Parathyroid adenoma (tissue), 2 donors: Measurements from ENCODE around the gene MIPOL1.

Source experiments
- H2AFZ ChIP-seq: fragments of 300-600 bp; sonication (generic); one replicate; pipeline ENCODE4 v1.7.0; 2017; ENCODE audit warnings: antibody characterized with exemption, mild to moderate bottlenecking
- H3K27ac ChIP-seq: fragments of 300-600 bp; sonication (generic); one replicate; pipeline ENCODE4 v1.7.0; 2017
- H3K27me3 ChIP-seq: fragments of 300-600 bp; sonication (generic); one replicate; pipeline ENCODE4 v1.7.0; 2017; ENCODE audit warnings: low read length; ENCODE audit not compliant: control insufficient read depth, insufficient read depth
- H3K36me3 ChIP-seq: fragments of 300-600 bp; sonication (generic); one replicate; pipeline ENCODE4 v1.7.0; 2017; ENCODE audit warnings: low read length; ENCODE audit not compliant: control insufficient read depth, insufficient read depth
- H3K4me1 ChIP-seq: fragments of 300-600 bp; sonication (generic); one replicate; pipeline ENCODE4 v1.7.0; 2017; ENCODE audit warnings: control low read depth
- H3K4me2 ChIP-seq: fragments of 300-600 bp; sonication (generic); one replicate; pipeline ENCODE4 v1.7.0; 2017; ENCODE audit warnings: low read length
- H3K4me3 ChIP-seq: fragments of 300-600 bp; sonication (generic); one replicate; pipeline ENCODE4 v1.7.0; 2017; ENCODE audit warnings: low read depth, low read length
- H3K79me2 ChIP-seq: fragments of 300-600 bp; sonication (generic); one replicate; pipeline ENCODE4 v1.7.0; 2017; ENCODE audit warnings: control low read depth
- H3K9ac ChIP-seq: fragments of 300-600 bp; sonication (generic); one replicate; pipeline ENCODE4 v1.7.0; 2017; ENCODE audit warnings: mild to moderate bottlenecking
- H3K9me3 ChIP-seq: fragments of 300-600 bp; sonication (generic); one replicate; pipeline ENCODE4 v1.7.0; 2017; ENCODE audit warnings: low read length; ENCODE audit not compliant: control insufficient read depth
- CTCF ChIP-seq: fragments of 300-600 bp; sonication (generic); IDR thresholded peaks from one replicate; pipeline ENCODE4 v1.7.0; 2017; ENCODE audit warnings: antibody characterized with exemption, mild to moderate bottlenecking
- donor health status: primary hyperparathyroidism.

The MIPOL1 gene

GRCh38 chr14:37490607-37491006, 292.9 kb downstream of the MIPOL1 start:
- Histone ChIP-seq H2AFZ (no peak overlapping the region), H3K27ac (no peak overlapping the region), H3K27me3 (no peaks in the 10 kb centered on the region), H3K79me2 (no peaks in the 10 kb centered on the region), H3K9ac (no peak overlapping the region), H3K9me3 (no peaks in the 10 kb centered on the region), H3K4me2 (no peak overlapping the region), H3K4me3 (no peak overlapping the region), H3K4me1 (no peaks in the 10 kb centered on the region), H3K36me3 (no peaks in the 10 kb centered on the region)
- TF ChIP-seq CTCF, result no peak

DNA sequence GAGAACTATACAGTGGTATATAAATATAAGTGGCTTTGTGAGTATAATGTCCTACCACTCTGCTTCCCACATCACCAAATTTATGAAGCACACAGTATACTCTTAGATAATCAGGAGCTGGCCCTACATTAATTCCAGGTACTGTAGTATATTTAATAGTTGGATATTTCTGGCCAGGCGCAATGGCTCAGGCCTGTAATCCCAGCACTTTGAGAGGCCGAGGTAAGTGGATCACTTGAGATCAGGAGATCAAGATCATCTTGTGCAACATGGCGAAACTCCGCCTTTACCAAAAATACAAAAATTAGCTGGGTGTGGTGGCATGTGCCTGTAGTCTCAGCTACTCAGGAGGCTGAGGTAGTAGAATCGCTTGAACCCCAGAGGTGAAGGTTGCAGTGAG, 293.3 kb downstream of the MIPOL1 start:
- no peak overlapping the region for H3K4me2 ChIP-seq
- no peaks in the 10 kb centered on the region for H3K27me3 ChIP-seq
- H3K9me3 ChIP-seq, result no peaks in the 10 kb centered on the region
- H3K4me3 ChIP-seq, result no peak overlapping the region
- no peaks in the 10 kb centered on the region for H3K79me2 ChIP-seq
- H3K36me3 ChIP-seq, result no peaks in the 10 kb centered on the region
- TF ChIP-seq CTCF, result no peak
- H2AFZ ChIP-seq, result no peak overlapping the region
- H3K4me1 ChIP-seq, result no peaks in the 10 kb centered on the region
- H3K27ac ChIP-seq, result no peak overlapping the region
- H3K9ac ChIP-seq, result no peak overlapping the region

GRCh38 chr14:37493606-37494005, 295.9 kb downstream of the MIPOL1 start:
- H3K27me3 ChIP-seq, result no peaks in the 10 kb centered on the region
- H3K4me1 ChIP-seq, result no peaks in the 10 kb centered on the region
- no peaks in the 10 kb centered on the region for H3K79me2 ChIP-seq
- no peak overlapping the region for H3K27ac ChIP-seq
- no peak overlapping the region for H3K4me2 ChIP-seq
- H3K36me3 ChIP-seq, result no peaks in the 10 kb centered on the region
- no peak overlapping the region for H2AFZ ChIP-seq
- H3K4me3 ChIP-seq, result no peak overlapping the region
- no peak overlapping the region for H3K9ac ChIP-seq
- TF ChIP-seq CTCF, result no peak
- H3K9me3 ChIP-seq, result no peaks in the 10 kb centered on the region

- Histone ChIP-seq H3K79me2 (no peaks in the 10 kb centered on the region), H3K27me3 (no peaks in the 10 kb centered on the region), H3K4me2 (no peak overlapping the region), H3K9me3 (no peaks in the 10 kb centered on the region), H3K36me3 (no peaks in the 10 kb centered on the region), H2AFZ (no peak overlapping the region), H3K4me3 (no peak overlapping the region), H3K27ac (no peak overlapping the region), H3K4me1 (no peaks in the 10 kb centered on the region), H3K9ac (no peak overlapping the region)
- TF ChIP-seq CTCF, result no peak
Measured at GRCh38 chr14:37497422-37497821, 299.7 kb downstream of the MIPOL1 start.

GRCh38 chr14:37501877-37502276, 304.1 kb downstream of the MIPOL1 start:
- Histone ChIP-seq H3K4me1 (no peaks in the 10 kb centered on the region), H3K4me2 (no peak overlapping the region), H3K4me3 (no peak overlapping the region), H3K27ac (no peak overlapping the region), H3K9me3 (no peaks in the 10 kb centered on the region), H3K36me3 (no peaks in the 10 kb centered on the region), H3K79me2 (no peaks in the 10 kb centered on the region), H3K27me3 (no peaks in the 10 kb centered on the region), H3K9ac (no peak overlapping the region), H2AFZ (no peak overlapping the region)
- TF ChIP-seq CTCF, result no peak
